Measurements from ENCODE around the gene ADAMTS18. TPM values are rescaled to one million over a fixed set of nuclear protein-coding genes. Genes with fewer than 3 reads are reported as not detected.

The ADAMTS18 gene
- total RNA-seq, 4 donors from 2014 or later, result 0.20 to 0.79 (median 0.27) TPM; not detected in 1

DNA sequence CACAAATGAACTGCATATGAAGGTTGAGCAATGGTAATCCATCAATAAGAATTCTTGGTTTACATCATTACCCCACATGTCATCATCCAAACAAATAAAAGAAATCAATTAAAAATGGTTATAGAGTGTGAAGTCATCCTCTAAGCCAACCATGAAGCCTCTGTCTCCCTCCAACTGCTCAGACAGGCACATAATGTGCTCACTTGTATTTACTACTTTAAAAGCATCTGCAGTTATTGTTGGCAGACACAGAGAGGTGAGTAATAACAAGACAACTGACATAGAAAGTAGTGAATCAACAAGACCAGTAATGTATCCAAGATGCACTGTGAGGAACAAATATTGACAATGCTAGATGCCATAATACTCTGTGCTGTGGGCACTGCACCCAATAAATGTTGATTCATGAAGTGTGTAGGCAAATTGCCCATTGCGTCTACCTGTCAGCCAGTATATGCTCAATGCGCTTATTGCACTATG is 20.0 kb downstream of the ADAMTS18 start:
- intact Hi-C loops (cut with DNase I; ENCODE audit: low total_unique reads) (no loop called here), in situ Hi-C loops (cut with MboI; ENCODE audit: low pct_ligation_motif_present in 1 of 4, low pct_unique_long_range_greater_than_20kb in 1 of 4, low sequenced_read_pairs in 3 of 4) (no loop called here)
- no peak for DNase-seq
- Histone ChIP-seq H3K36me3 (no peaks in the 10 kb centered on the region), H3K4me3 (no peak overlapping the region), H3K27ac (no peak overlapping the region), H3K9me3 (no peaks in the 10 kb centered on the region), H3K27me3 (no peaks in the 10 kb centered on the region), H3K4me1 (no peaks in the 10 kb centered on the region)
- 89% methylated on average over 2 of the region's 2 CpGs; no CpG with 5 or more reads in 1 of the 2 donors for WGBS, 2 donors (ENCODE audit: low coverage in 1 of 2)
- TF ChIP-seq, protein P1, sequence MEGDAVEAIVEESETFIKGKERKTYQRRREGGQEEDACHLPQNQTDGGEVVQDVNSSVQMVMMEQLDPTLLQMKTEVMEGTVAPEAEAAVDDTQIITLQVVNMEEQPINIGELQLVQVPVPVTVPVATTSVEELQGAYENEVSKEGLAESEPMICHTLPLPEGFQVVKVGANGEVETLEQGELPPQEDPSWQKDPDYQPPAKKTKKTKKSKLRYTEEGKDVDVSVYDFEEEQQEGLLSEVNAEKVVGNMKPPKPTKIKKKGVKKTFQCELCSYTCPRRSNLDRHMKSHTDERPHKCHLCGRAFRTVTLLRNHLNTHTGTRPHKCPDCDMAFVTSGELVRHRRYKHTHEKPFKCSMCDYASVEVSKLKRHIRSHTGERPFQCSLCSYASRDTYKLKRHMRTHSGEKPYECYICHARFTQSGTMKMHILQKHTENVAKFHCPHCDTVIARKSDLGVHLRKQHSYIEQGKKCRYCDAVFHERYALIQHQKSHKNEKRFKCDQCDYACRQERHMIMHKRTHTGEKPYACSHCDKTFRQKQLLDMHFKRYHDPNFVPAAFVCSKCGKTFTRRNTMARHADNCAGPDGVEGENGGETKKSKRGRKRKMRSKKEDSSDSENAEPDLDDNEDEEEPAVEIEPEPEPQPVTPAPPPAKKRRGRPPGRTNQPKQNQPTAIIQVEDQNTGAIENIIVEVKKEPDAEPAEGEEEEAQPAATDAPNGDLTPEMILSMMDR (IDR thresholded peaks at IDR 0.05), result no peak
- no peak for TF ChIP-seq POLR2AphosphoS5 (IDR thresholded peaks at IDR 0.05)
- TF ChIP-seq POLR2A (IDR thresholded peaks at IDR 0.05), result no peak
- no peak for TF ChIP-seq EP300 (IDR thresholded peaks at IDR 0.05; ENCODE audit: low read depth)

- no peak for DNase-seq
- intact Hi-C loops (cut with DNase I; ENCODE audit: low total_unique reads) (no loop called here), in situ Hi-C loops (cut with MboI; ENCODE audit: low pct_ligation_motif_present in 1 of 4, low pct_unique_long_range_greater_than_20kb in 1 of 4, low sequenced_read_pairs in 3 of 4) (no loop called here)
- Histone ChIP-seq H3K4me3 (no peak overlapping the region), H3K4me1 (no peaks in the 10 kb centered on the region), H3K36me3 (no peaks in the 10 kb centered on the region), H3K27me3 (no peaks in the 10 kb centered on the region), H3K27ac (no peak overlapping the region), H3K9me3 (peaks cover 0 to 3% of the 10 kb centered on the region in 2 donors)
- TF ChIP-seq POLR2AphosphoS5 (IDR thresholded peaks at IDR 0.05) (no peak), EP300 (IDR thresholded peaks at IDR 0.05; ENCODE audit: low read depth) (no peak), POLR2A (IDR thresholded peaks at IDR 0.05) (no peak)
- TF ChIP-seq, protein P1 (IDR thresholded peaks at IDR 0.05), result no peak
- 49 to 74% methylated on average over 2 to 4 of the region's 4 CpGs for WGBS, 2 donors (ENCODE audit: low coverage in 1 of 2)
These were observed 24.4 kb downstream of the ADAMTS18 start for GRCh38 chr16:77410449-77410848.

DNA sequence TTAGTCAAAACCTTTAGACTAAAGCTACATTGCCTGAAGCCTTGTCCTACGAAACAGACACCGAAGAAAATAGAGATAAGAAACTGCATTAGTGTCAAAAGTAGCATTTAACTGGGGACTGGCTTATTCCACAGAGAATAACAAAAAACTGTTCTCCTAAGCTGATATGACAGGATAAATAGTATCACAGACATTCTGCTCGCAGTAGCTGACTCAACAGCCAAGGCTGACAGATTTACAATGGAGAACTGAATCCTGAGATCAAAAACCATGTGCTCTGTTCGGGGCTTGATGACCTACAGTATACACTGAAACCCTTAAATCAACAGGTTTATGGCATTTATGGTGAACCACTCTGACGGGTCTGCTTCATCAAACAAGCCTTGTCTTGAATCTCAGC is 25.5 kb downstream of the ADAMTS18 start:
- Histone ChIP-seq H3K36me3 (no peaks in the 10 kb centered on the region), H3K4me3 (no peak overlapping the region), H3K4me1 (no peaks in the 10 kb centered on the region), H3K27me3 (no peaks in the 10 kb centered on the region), H3K27ac (no peak overlapping the region), H3K9me3 (peaks cover 0 to 3% of the 10 kb centered on the region in 2 donors)
- 41 to 42% methylated on average over 5 of the region's 5 CpGs for WGBS, 2 donors (ENCODE audit: low coverage in 1 of 2)
- in situ Hi-C loops (cut with MboI; ENCODE audit: low pct_ligation_motif_present in 1 of 4, low pct_unique_long_range_greater_than_20kb in 1 of 4, low sequenced_read_pairs in 3 of 4) (no loop called here), intact Hi-C loops (cut with DNase I; ENCODE audit: low total_unique reads) (no loop called here)
- TF ChIP-seq POLR2A (IDR thresholded peaks at IDR 0.05), result no peak
- no peak for TF ChIP-seq POLR2AphosphoS5 (IDR thresholded peaks at IDR 0.05)
- TF ChIP-seq, protein P1 (IDR thresholded peaks at IDR 0.05), result no peak
- TF ChIP-seq EP300 (IDR thresholded peaks at IDR 0.05; ENCODE audit: low read depth), result no peak
- no peak for DNase-seq

GRCh38 chr16:77408607-77409006 is 26.2 kb downstream of the ADAMTS18 start:
- TF ChIP-seq POLR2AphosphoS5 (IDR thresholded peaks at IDR 0.05) (no peak), EP300 (IDR thresholded peaks at IDR 0.05; ENCODE audit: low read depth) (no peak)
- TF ChIP-seq, protein P1 (IDR thresholded peaks at IDR 0.05), result no peak
- Histone ChIP-seq H3K4me3 (no peak overlapping the region), H3K4me1 (no peaks in the 10 kb centered on the region), H3K9me3 (peaks cover 0 to 3% of the 10 kb centered on the region in 2 donors), H3K27ac (no peak overlapping the region), H3K36me3 (no peaks in the 10 kb centered on the region), H3K27me3 (no peaks in the 10 kb centered on the region)
- intact Hi-C loops (cut with DNase I; ENCODE audit: low total_unique reads) (no loop called here), in situ Hi-C loops (cut with MboI; ENCODE audit: low pct_ligation_motif_present in 1 of 4, low pct_unique_long_range_greater_than_20kb in 1 of 4, low sequenced_read_pairs in 3 of 4) (no loop called here)
- no peak for DNase-seq
